GM18519 (cell line): ENCODE results near the gene CXCL8.
"Not testable (repeated sequence)": the region's sequence is repeated elsewhere in the genome, so short reads cannot be mapped to it uniquely, and the experiment has no call there.

Experiments used
- ATAC-seq: cut with Tn5 transposase; IDR thresholded peaks from one replicate; pipeline ENCODE4 v1.9.1; 2021; ENCODE audit warnings: mild to moderate bottlenecking, moderate library complexity; ENCODE audit not compliant: unreplicated experiment, low FRiP score

CXCL8 gene

DNA sequence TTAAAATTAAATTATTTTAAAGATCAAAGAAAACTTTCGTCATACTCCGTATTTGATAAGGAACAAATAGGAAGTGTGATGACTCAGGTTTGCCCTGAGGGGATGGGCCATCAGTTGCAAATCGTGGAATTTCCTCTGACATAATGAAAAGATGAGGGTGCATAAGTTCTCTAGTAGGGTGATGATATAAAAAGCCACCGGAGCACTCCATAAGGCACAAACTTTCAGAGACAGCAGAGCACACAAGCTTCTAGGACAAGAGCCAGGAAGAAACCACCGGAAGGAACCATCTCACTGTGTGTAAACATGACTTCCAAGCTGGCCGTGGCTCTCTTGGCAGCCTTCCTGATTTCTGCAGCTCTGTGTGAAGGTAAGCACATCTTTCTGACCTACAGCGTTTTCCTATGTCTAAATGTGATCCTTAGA, at the start of gene CXCL8:
Gene CXCL8 (plus strand): TSS at position 217 of the 426 bp plus-strand sequence. CDS start 90 bp downstream, at position 307.
- no peak for ATAC-seq

DNA sequence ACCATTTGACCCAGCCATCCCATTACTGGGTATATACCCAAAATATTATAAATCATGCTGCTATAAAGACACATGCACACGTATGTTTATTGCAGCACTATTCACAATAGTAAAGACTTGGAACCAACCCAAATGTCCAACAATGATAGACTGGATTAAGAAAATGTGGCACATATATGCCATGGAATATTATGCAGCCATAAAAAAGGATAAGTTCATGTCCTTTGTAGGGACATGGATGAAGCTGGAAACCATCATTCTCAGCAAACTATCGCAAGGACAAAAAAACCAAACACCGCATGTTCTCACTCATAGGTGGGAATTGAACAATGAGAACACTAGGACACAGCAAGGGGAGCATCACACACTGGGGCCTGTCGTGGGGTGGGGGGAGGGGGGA, 49.2 kb upstream of the CXCL8 start:
- ATAC-seq, result not testable (repeated sequence)

DNA sequence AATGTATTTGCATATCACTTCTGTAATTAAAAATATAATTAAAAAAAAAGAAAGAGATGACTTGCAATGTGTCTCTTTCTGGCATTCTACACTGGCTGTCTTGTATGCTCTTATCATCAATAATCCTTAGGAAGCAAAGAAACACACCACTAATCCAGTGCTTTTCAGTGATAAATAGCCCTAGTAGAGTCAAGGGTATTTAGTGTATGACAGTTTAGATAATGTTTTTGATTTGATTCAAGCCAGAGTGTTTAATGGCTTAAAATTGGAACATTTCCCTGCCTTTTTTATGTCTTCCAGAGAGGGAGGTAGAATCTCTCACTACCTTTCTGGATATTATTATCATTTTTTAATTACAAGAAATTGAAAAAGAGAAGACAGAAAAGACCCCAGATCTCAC, 48.6 kb upstream of the CXCL8 start:
- no peak for ATAC-seq

DNA sequence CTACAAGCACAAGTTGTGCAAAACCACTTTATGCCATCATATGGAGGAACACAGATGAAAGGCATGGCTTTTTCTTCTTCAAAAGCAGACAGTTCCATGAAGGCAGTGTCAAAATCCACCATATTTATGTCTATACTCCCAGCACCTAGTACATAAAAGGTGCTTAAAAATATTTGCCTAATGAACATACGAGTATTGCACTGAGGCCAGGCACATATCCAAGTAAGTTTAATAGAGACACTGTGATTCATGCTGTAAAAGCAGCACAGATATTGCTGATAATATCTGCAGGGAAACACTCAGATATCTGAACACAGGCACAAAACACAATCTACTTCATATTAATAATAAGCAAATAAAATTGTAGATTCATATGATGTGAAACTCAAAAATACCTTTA, 48.1 kb upstream of the CXCL8 start:
- ATAC-seq, result no peak

DNA sequence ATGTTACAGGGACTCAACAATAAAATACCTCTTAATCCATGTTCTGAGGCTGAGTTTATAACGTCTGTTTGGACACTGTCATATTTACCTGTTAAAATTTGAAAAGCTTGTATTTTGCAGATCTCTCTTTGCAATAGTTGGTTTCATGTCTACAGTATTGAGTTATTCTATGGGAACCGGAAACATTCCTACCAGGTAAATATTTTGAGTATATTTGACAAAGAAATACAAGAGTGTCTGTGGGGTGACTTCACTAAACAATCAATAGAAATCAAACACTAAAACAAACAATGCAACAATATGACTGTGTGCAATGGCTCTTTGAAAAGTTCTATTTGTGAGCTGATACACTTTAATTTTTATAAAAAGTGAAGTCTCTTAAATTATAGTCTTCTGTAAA, 47.7 kb upstream of the CXCL8 start:
- no peak for ATAC-seq

DNA sequence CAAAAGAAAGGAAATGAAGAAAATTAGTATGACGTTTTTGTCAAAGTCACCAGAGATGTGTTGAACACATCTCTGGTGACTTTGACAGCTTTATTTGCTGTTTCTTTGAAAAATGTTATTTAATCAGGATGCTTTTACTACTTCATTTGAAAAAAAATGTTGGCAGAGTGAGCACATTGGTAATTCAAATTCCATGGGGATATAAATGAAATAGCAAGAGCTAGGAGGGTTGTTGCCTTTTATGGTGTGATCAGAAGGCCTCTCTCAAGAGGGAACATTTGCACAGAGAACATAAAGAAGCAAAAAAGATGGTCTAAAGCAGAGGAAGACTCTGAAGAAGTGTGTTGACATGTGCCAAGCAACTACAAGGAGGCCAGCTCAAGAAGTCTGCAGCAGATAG, 46.6 kb upstream of the CXCL8 start:
- no peak for ATAC-seq

DNA sequence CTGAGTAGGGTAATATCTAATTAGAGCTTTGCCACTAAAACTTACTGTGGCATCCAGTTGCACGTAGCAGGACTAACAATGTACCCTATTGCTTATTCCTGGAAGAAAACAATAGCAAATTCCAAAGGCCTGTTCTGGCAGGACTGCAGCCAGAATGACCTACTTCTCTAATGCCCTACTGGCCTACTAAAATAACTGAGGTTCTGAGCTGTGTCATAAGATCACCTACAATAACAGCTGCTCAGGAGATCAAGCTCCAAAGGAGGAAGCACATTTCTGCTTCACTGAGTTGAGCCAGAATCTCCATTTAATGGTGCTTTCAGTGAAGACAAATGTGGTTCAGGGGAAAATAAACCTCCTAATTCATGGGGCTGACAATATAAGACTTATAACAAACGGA, 42.2 kb upstream of the CXCL8 start:
- ATAC-seq, result no peak

DNA sequence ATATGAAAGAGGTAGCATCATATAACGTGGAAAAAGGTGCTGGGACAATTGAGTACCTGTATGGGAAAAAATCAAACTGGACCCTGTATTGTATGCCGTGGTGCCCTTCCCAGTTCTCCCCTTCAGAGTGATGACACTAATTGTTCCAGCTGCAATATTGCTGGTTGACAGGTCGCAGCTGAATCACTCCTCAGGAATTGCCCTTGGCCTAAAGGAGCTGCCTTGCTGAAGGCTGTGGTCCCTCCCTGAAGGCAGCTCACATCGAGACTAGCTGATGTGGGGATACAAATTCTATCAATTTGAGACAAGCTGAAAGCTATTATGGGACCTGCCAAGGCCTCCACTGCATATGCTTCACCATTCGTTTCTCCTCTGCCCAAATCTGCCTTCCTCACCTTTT, 39.3 kb upstream of the CXCL8 start:
- ATAC-seq, result no peak

DNA sequence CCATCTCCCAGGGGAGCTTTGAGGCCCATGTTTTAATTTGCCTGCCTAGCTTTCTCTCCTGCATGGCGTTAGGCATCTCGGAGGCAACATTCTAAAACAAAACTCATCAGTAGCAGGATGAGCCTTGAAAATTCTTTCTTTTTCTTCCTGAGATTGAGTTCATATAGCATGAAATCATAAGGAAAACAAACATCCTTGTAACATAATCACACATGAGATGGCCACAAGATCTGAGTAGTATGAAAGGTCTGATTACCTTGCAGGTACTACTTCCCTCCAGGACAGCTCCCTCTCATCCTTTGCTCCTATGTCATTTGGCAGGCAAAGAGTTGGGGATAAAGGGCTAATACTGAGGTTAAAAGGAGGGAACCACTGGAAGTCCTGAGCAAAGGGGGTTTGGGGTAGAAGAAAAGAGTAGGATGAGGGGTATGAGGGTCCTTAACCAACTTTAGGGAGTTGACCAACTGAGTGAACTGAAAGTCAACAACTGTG, 37.5 kb upstream of the CXCL8 start:
- ATAC-seq, result no peak

DNA sequence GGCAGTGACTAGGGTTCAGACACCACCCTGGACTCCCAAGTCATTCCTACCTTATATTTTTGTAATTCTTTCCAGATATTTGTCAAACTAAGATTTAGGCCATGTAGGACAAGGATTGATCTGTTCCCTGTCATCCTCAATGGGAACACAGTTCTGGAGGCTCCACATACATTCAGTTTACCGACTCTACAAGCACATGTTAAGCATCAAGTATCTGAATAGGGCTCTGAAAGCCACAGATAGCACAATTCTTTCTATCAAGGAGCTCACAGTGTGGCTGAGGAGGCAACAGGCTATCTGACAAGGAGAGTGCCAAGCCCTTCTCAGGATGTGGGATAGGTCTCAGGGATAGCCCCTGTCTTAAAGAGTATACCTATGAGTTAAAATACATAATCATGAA, 37.0 kb upstream of the CXCL8 start:
- no peak for ATAC-seq

DNA sequence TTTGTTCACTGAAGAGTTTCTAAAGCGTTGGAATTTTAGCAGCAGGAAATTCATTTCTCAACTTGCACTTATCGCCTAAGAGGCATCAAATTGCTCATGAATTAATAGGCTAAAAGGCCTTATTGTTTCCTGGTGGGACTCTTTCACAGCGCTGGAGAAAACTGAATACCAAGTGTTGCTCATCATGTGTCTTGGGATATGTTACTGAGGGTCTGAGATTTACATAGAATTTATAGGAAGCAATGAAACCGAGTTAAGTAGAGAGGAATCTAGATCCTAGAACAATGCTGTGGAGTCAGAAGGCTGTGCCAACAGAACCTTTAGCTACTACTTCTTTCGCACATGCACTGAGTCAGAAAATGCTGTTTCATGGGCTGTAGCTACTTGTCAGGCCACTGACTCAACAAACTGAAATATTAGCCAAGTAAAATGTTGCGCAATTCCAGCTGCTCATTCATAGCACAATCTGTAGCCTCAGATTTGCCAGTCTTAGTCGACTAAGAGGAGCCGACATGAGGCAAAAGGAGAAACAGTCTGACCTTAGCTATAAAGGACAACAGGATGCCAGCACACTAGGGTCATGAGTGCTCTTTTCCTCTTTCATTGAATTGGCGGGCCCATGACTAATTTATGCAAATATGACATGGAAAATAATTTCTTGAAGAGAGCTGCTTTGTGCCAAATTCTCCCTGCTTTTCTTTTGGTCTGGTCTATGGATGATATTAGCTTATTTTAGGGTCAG, 35.9 kb upstream of the CXCL8 start:
- ATAC-seq, result no peak

DNA sequence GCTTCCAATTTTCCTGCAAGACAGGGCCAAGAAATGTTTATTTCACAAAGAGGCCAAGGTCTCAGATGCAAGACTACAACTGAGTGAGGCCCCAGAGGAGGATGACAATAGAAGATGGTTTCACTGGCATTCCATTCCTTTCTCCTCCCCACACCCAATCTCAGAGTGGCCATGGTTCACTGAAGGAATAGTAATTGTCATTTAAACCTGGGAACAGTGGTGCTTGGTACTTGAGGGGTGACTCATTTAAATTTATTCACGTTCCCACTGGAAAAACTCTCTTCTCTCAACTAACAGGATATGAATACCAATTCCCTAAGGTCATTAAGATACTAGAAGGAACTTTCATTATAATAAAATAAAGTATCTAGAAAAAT, 35.3 kb upstream of the CXCL8 start:
- ATAC-seq, result no peak

DNA sequence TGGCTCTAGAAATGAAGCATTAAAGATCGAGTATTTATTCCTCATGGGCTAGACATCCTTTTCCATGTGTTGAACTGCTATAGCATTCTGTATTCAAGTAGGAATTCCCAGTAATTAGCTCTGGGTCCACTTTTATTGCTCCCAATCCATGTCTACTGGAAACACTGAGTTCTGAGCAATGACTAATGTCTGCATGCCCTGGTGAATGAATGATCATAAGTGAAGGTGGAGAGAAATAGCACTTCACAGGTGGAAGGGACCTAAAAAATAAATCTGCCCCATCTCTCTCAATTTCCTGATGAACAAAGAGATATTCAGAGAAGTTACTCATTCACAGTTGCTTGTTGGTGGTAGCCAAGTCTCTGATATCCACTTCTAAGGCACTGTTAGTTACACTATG, 34.6 kb upstream of the CXCL8 start:
- no peak for ATAC-seq

DNA sequence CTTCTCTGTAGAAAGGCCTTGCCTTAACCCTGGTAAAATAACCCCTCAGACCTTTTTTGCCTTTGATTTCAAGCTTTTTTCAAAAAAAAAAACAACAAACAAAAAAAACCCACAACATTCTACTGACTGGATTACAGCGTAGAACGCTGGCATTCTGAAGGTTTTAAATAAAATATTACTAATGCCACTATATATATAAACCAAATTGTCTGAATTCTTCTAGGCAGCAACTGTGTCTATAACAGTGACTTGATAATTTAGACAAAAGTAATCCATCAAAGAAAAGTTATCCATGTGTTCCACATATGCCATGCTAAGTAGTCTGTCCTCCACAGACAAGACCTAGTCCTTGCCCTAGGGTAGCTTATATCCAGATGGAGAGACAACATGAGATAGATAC, 33.6 kb upstream of the CXCL8 start:
- no peak for ATAC-seq

DNA sequence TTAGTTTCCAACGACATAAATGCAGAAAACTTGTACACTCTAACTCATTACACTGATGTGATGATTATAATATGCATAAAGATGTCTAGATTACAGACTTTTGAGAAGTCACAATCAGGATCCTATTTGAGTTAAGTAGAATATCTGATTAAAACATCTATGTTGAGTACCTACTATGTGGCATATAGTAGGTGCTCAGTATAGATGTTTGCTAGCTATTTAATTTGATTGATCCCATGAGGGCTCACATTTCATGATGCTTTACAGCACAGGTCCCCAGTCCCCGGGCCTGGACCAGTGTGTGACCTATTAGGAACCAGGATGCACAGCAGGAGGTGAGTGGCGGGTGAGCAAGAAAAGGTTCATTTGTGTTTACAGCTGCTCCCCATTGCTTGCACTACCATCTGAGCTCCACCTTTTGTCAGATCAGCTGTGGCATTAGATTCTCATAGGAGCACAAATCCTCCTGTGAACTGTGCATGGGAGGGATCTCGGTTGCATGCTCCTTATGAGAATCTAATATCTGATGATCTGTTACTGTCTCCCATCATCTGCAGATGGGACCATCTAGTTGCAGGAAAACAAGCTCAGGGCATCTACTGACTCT, 33.0 kb upstream of the CXCL8 start:
- no peak for ATAC-seq

DNA sequence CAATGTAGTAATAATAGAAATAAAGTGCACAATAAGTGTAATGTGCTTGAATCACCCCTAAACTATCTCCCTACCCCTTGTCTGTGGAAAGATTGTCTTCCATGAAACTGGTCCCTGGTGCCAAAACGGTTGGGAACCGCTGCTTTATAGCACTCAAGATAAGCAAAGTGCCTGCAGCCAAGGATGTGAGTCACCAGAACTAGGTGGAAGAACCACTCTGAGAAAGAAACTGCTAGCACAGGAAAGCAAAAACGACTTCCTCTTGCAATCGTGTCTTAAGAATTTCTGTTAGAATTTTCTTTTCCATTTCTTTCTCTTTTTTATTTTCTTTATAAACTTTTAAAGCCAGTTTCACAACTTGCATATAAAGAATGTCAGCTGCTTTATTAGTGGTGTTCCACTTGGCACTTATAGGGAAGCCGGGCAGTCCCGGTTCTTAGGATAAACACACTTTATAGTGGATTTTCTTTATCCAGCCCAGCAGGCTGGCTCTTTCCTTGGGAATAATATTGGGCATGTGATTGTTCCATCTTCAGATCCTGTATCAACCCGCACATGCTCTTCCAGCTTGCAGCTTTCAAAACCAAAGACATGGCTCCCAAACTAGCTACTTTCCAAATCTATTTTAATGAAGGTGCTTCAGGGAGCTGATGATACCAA, 32.3 kb upstream of the CXCL8 start:
- no peak for ATAC-seq

DNA sequence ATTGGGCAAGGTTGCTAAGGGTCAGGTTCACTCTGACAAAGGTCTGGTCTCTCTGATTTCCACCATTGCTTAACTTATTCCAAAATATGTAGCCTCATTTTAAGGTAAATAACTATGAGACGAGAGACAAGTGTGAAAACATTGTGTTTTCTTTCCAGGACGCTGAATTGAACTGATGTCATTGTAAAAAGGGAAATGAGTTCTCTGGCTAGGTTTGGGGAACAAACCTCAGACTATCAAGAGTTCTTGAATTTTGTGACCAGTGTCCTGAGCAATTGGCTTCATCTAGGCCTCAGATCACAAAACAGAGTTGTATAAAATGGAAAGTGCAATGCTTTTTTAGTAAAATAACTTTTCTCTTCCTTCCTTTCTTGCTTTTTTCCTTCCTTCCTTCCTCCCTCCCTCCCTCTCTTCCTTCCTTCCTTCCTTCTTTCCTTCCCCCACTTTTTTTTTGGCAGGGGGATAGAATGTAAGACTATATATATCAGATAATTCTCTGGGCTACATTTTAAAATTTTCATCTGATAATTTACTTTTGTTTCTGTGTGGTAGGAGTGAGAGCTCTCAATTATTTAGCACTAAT, 30.8 kb upstream of the CXCL8 start:
- no peak for ATAC-seq

DNA sequence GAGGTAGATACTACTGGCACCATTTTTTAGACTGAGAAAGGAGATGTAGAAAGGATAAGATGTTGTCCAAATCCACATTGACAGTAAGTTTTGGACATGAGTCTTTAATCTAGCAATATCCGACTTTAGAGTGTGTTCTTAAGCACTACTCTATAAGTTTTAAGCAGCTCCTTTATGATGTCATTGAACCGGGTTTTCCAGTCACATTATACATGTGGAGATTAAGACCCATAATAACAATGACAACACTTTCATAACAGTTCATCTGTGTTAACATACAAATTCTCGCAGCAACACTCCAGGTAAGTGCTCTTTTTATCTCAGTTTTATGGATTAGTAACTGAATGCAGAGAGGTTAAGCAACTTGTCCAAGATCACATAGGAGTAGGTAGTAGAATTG, 30.3 kb upstream of the CXCL8 start:
- ATAC-seq, result no peak

DNA sequence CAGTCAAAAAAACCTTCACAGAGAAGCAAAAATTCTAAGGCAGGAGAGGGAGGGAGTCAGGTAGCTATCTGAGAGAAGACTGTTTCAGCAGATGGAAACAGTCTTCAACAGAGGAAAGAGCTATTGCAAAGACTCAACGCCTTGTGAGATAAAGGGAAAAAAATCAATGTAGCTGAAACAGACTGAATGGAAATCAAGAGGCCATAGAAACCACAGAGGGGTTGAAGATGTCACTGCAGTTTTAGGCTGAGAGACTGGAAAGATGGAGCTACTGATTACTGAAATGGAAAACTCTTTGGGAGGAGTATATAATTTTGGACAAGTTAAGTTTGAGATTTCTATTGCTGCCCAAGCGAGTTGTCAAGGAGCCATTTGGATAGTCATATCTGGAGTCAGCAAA, 28.4 kb upstream of the CXCL8 start:
- ATAC-seq, result no peak

DNA sequence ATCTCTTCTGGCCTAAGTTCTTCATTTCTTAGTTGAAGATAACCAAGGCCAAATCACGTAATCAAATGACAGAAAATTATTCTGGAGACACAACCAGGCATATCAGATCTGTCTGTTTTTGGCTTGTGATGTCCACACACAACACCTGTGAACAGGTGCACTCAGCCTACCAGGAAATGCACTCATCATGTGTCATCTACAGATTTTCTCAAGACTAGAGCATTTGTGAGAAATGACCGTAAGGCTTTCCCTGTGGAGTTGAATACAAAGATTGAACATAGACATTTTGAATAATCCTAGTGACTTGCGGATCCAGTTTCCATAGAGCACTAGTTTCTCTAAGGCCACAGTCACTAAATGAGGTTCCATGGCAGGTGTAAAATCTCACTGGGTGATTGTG, 26.7 kb upstream of the CXCL8 start:
- no peak for ATAC-seq

DNA sequence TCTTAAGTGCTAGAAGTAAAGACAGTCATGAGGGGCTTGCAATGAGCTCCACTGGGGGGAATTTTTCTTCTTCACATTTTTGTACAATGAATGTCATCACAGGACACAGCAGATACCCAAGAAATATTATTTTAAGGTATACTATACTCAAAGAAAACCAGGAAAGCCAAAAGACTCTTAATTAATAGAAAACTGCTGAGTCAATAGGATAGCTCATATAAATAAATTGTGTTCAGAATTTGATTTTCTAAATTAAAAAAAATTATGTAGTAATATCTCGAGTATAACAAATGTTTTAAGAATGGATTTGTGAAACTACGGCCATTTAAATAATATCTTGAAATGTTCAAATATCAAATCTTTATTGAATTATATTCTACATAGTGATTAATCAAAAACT, 25.7 kb upstream of the CXCL8 start:
- ATAC-seq, result no peak
